NCI-H345 (cell line): Measurements from ENCODE around the gene OR2A12.
"Not testable (repeated sequence)": the region's sequence is repeated elsewhere in the genome, so short reads cannot be mapped to it uniquely, and the experiment has no call there.

Experiments
- DNase-seq: peaks from one replicate; lab custom pipeline; 2025; lab: John Stamatoyannopoulos, UW

Gene OR2A12

GRCh38 chr7:144118341-144118740, 32.3 kb downstream of the OR2A12 start:
- DNase-seq = no peak

GRCh38 chr7:144122876-144123275, 36.8 kb downstream of the OR2A12 start, which contains the start of gene OR2A14:
Gene OR2A14 (plus strand): TSS chr7:144123176. CDS start chr7:144129113, 5,937 bp downstream.
- no peak for DNase-seq

- peak; percentile 87 for DNase-seq
These were observed 41.7 kb downstream of the OR2A12 start for GRCh38 chr7:144127714-144128334.

- not testable (repeated sequence) for DNase-seq
These were observed 43.5 kb downstream of the OR2A12 start for GRCh38 chr7:144129601-144130000.

- no peak for DNase-seq
These were observed 44.7 kb downstream of the OR2A12 start for GRCh38 chr7:144130730-144131129.

GRCh38 chr7:144132262-144132661, 46.2 kb downstream of the OR2A12 start:
- no peak for DNase-seq

GRCh38 chr7:144133307-144133706, 47.2 kb downstream of the OR2A12 start:
- no peak for DNase-seq

GRCh38 chr7:144134116-144134515, 48.0 kb downstream of the OR2A12 start:
- DNase-seq = no peak

- DNase-seq = no peak
These were observed 51.4 kb downstream of the OR2A12 start for GRCh38 chr7:144137501-144137900.

- DNase-seq = no peak
These were observed 56.1 kb downstream of the OR2A12 start for GRCh38 chr7:144142187-144142586.

- DNase-seq = no peak
These were observed 58.3 kb downstream of the OR2A12 start for GRCh38 chr7:144144426-144144825.

GRCh38 chr7:144148224-144148827, 62.2 kb downstream of the OR2A12 start:
- no peak for DNase-seq
